Bronchial epithelial cell (primary cell): ENCODE results near the gene ARHGAP22. TPM values are rescaled to one million over a fixed set of nuclear protein-coding genes. Genes with fewer than 3 reads are reported as not detected.
A peak's percentile ranks its signal among the peaks of the same experiment; 100 is the strongest.

Experiments
- DNase-seq: peaks from one replicate; pipeline ENCODE4 v3.0.0-alpha.2; 2010; ENCODE audit warnings: low read depth
- FAIRE-seq: peaks from 2 replicates; lab custom pipeline; 2011; peaks lifted over from hg19 to GRCh38; lab: Jason Lieb, UNC
- H3K27me3 ChIP-seq: 2 replicates; pipeline ENCODE4 v1.5.1; 2011; ENCODE audit warnings: low read length; ENCODE audit not compliant: control insufficient read depth, insufficient read depth
- H3K36me3 ChIP-seq: 2 replicates; pipeline ENCODE4 v1.5.1; 2011; ENCODE audit warnings: low read length; ENCODE audit not compliant: control insufficient read depth, insufficient read depth
- H3K4me3 ChIP-seq: 2 replicates; pipeline ENCODE4 v1.5.1; 2011; ENCODE audit warnings: mild to moderate bottlenecking, low read depth, low read length, control low read depth
- total RNA-seq: library from RNA; depleted of rRNA; stranded (reverse); fragments of >200 nt; gene quantifications from 2 replicates; pipeline ENCODE4 v1.2.1, GENCODE V29; 2014
- TF ChIP-seq, protein P1 (sequence below): IDR thresholded peaks from 2 replicates; pipeline ENCODE4 v1.5.1; 2011; ENCODE audit warnings: mild to moderate bottlenecking, moderate library complexity, low read length, control low read depth, inconsistent platforms; ENCODE audit not compliant: insufficient read depth, severe bottlenecking

Gene ARHGAP22
- total RNA-seq, 1 donor from 2014 or later: 9.0 TPM

DNA sequence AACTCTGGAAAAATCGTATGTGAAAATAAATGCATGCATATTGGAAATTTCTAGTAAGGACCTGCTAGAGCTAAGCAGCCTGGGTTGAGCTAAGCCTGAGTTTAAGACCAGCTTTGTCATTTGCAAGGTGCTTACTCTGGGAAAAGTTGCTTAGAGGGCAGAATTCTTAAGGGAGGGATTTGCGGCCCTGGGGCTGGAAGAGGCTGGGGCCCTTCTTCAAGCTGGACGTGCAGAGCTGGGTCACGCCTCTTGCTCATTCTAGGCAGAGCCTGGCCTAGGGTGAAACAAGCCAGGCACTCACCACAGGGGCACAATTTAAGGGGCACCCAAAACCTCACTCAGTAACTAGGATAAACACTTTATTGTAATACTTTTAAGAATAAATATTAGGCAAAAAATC is 137.2 kb downstream of the ARHGAP22 start:
- Histone ChIP-seq H3K36me3 (no peaks in the 10 kb centered on the region), H3K27me3 (no peaks in the 10 kb centered on the region), H3K4me3 (no peak overlapping the region)
- no peak for DNase-seq
- TF ChIP-seq, protein P1, sequence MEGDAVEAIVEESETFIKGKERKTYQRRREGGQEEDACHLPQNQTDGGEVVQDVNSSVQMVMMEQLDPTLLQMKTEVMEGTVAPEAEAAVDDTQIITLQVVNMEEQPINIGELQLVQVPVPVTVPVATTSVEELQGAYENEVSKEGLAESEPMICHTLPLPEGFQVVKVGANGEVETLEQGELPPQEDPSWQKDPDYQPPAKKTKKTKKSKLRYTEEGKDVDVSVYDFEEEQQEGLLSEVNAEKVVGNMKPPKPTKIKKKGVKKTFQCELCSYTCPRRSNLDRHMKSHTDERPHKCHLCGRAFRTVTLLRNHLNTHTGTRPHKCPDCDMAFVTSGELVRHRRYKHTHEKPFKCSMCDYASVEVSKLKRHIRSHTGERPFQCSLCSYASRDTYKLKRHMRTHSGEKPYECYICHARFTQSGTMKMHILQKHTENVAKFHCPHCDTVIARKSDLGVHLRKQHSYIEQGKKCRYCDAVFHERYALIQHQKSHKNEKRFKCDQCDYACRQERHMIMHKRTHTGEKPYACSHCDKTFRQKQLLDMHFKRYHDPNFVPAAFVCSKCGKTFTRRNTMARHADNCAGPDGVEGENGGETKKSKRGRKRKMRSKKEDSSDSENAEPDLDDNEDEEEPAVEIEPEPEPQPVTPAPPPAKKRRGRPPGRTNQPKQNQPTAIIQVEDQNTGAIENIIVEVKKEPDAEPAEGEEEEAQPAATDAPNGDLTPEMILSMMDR: no peak
- FAIRE-seq: no peak

DNA sequence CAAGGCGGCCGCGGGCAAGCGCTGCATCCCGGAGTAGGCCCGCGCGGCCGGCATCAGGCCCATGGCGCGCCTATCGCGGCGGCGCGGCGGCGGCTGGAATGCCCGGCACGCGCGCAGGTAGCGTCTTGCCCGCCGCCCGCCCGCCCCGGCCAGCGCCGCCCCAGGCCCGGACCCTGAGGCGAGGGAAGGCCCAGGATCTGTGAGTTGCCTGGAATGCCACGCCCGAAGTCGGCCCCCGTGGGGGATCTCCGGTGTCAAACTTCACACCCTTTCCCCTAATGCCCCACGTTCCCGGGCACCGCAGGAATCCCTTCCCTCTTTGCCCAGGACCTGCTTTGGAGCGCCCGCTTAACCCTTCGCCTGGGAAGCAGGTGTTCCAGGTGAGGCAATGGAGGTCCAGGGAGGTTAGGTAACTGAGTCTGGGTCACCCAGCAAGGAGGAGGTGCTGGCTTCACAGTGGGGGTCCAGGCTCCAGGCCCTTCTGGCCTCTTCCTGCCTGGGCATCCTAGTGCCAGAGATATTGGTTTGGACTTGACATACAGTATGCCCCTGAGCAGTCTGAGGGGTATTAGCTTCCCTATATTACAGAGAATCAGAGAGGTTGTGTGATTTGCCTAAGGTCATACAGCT is 138.1 kb downstream of the ARHGAP22 start:
- peak; percentile 29 for DNase-seq
- H3K4me3 ChIP-seq: peak overlapping the region; percentile 54
- no peak for FAIRE-seq
- H3K36me3 ChIP-seq: no peaks in the 10 kb centered on the region
- TF ChIP-seq, protein P1: no peak
- no peaks in the 10 kb centered on the region for H3K27me3 ChIP-seq

DNA sequence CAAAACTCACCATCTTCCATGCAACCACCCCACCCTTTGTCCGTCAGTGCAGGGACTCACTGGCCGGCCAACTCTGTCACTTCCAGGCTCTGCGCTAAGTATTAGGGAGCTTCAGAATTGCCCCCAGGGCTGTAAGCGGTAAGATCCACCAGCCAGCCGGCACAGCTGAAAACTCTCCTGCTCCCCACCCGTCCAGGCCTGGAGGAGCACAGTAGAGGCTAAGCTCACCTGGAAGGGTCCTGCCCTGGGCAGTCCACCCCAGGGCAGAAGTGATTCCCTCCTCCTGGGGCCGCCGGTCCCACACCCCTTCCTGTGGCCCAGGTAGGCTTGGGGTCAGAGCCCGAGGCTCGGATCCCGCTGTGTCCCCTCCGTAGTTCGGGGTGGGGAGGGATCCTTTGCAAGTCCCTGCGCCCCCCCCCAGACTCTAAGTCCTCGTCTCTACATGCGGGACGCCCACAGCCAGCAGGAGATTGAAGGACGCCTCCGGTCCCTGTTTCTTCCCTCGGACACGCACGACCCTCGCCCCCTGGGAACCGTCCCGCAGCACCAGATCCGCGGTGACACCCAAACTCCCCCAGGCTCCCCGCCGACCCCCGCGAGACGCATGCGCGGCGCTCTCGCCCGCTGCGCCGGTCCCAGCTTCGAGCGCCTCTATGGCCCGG is 138.9 kb downstream of the ARHGAP22 start:
- Histone ChIP-seq H3K27me3 (no peaks in the 10 kb centered on the region), H3K4me3 (peak overlapping the region; percentile 54), H3K36me3 (no peaks in the 10 kb centered on the region)
- TF ChIP-seq, protein P1: no peak
- FAIRE-seq (no peak), DNase-seq (peak; percentile 7)

DNA sequence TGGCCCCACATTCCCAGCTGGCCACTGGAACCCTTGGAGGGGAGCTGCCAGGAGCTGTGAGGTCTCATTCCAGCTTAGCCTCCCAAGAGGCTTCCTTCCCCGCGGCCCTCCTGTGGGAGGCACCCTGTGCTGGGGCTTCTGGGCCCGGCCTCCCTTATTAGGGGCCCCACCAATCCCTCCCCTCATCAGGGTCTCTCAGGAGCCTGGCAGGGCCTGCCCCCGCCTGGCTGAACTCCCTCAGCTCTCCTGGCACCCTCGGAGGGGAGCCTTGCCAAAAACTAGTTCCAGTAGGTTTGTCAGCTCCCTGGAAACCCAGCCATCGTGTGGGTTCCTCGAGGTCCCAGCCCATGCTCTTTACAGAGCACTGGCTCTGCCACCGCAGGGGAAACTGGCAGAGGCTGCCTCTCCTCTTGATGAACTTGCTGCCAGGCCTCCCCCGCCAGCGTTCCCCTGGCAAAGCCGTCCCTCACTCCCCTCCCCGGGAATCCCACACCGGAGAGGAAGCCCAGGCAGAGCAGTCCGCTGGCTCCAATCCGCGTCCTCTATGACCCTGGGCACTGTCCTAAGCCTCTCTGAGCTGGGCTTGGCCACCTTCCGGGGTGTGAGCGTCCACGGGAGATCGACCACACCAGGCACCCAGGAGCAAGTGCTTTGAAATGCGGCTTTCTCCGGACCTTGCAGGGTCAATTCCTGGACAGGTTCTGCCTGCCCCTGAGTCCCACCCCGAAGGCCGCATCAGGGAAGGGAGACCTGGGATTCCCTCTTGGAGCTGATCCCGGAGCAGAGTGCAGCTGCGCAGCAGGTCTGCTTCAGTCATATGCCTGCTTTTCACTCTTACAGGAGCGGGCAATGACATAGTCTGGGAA is 139.8 kb downstream of the ARHGAP22 start:
- TF ChIP-seq, protein P1: no peak
- H3K36me3 ChIP-seq: no peaks in the 10 kb centered on the region
- DNase-seq: peak; percentile 32
- H3K4me3 ChIP-seq: peak overlapping the region; percentile 54
- no peak for FAIRE-seq
- H3K27me3 ChIP-seq: no peaks in the 10 kb centered on the region

DNA sequence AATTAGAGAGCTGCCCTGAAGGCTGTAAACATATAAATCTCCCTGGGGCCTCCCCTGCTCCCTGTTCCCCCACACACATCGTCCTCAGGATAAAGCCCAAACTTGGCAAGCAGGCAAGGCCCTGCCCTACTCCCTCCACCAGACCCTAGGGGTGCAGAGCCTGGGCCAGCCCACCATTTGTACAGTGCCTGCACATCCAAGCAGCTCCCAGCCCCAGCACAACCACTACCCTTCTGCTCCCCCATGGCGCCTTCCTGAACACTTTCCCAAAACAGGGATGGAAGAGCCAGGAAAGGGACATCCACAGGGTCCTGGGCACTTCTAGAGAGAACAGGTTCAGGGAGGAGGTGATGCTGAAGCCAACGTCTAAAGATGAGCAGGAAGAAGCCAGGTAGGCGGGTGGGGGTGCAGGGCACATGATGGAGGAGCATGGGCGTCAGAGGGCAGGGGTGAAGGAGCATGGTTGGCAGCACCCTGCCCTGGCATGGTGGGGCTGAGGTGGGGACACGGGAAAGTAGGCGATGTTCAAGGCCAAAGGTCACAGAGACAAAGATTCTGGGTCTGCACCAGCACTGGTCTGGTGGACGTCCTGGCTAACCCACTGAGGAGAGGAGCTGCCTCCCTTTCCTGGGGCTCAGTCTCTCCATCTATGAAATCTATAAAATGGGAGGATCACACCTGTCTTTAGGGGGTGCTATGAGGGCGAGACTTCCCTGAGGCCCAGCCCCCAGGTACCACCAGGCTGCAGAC is 140.6 kb downstream of the ARHGAP22 start:
- TF ChIP-seq, protein P1: no peak
- no peak for DNase-seq
- FAIRE-seq: no peak
- no peaks in the 10 kb centered on the region for H3K27me3 ChIP-seq
- peaks cover 2% of the 10 kb centered on the region for H3K36me3 ChIP-seq
- no peak overlapping the region for H3K4me3 ChIP-seq
